GM12892 (cell line): ENCODE data around the gene OXSR1.
A peak's percentile ranks its signal among the peaks of the same experiment; 100 is the strongest.

ENCODE experiments used
- POLR2A ChIP-seq: IDR thresholded peaks from 2 replicates; pipeline ENCODE4 v1.6.1; 2011; ENCODE audit warnings: low read depth, low read length, control low read depth
- POLR2AphosphoS5 ChIP-seq: IDR thresholded peaks from 2 replicates; pipeline ENCODE4 v1.6.1; 2011; ENCODE audit warnings: low read depth, low read length, control low read depth
- TAF1 ChIP-seq: IDR thresholded peaks from 2 replicates; pipeline ENCODE4 v1.6.1; 2011; ENCODE audit warnings: low read depth, mild to moderate bottlenecking, control low read depth, low read length, borderline replicate concordance

DNA sequence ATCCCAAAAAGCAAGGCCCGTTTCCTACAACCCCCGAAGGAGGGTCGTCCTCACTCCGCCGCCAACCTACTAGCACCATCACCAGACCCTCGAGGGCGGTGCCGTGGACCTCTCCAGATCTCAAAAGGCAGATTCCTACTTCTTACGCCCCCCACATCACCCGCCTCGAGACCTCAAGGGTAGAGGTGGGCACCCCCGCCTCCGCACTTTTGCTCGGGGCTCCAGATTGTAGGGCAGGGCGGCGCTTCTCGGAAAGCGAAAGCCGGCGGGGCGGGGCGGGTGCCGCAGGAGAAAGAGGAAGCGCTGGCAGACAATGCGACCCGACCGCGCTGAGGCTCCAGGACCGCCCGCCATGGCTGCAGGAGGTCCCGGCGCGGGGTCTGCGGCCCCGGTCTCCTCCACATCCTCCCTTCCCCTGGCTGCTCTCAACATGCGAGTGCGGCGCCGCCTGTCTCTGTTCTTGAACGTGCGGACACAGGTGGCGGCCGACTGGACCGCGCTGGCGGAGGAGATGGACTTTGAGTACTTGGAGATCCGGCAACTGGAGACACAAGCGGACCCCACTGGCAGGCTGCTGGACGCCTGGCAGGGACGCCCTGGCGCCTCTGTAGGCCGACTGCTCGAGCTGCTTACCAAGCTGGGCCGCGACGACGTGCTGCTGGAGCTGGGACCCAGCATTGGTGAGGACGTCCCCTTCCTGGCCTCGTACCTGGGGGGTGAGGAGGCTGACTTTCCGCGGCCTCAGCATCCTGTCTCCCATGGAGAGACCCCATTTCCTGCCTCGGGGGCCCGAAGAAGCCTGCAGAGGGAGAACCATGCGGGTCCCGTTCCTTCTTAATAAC lies 26.8 kb upstream of the OXSR1 start, which contains the start of gene MYD88:
- TF ChIP-seq POLR2A (peak; percentile 87), POLR2AphosphoS5 (peak; percentile 76), TAF1 (no peak)
